Loucy (cell line): ENCODE data around the gene LHFPL5.

Source experiments
- H2AFZ ChIP-seq: fragments of 200-600 bp; sonication (generic); 2 replicates; pipeline ENCODE4 v1.6.0; 2016; ENCODE audit warnings: antibody characterized with exemption, mild to moderate bottlenecking, low read length, moderate library complexity
- H3F3A ChIP-seq: fragments of 200-600 bp; 2 replicates; pipeline ENCODE4 v1.6.0; 2016; ENCODE audit warnings: antibody characterized with exemption, low read depth, mild to moderate bottlenecking
- H3K27me3 ChIP-seq: fragments of 200-600 bp; sonication (generic); 2 replicates; pipeline ENCODE4 v1.6.1; 2014; ENCODE audit warnings: low read length, mild to moderate bottlenecking; ENCODE audit not compliant: insufficient read depth, poor library complexity, severe bottlenecking
- H3K36me3 ChIP-seq: fragments of 200-600 bp; sonication (generic); 2 replicates; pipeline ENCODE4 v1.6.1; 2016; ENCODE audit warnings: low read length; ENCODE audit not compliant: insufficient read depth
- H3K4me1 ChIP-seq: fragments of 200-600 bp; sonication (generic); 2 replicates; pipeline ENCODE4 v1.5.1; 2014; ENCODE audit warnings: low read length, mild to moderate bottlenecking; ENCODE audit not compliant: insufficient read depth, poor library complexity, severe bottlenecking
- H3K4me2 ChIP-seq: fragments of 200-600 bp; sonication (generic); 2 replicates; pipeline ENCODE4 v1.6.0; 2014; ENCODE audit warnings: antibody characterized with exemption, low read length, low read depth, mild to moderate bottlenecking; ENCODE audit not compliant: poor library complexity, severe bottlenecking
- H3K4me3 ChIP-seq: fragments of 200-600 bp; sonication (generic); 2 replicates; pipeline ENCODE4 v1.5.1; 2014; ENCODE audit warnings: low read length, mild to moderate bottlenecking, mixed read lengths; ENCODE audit not compliant: poor library complexity, severe bottlenecking
- H3K79me2 ChIP-seq: fragments of 200-600 bp; sonication (generic); 2 replicates; pipeline ENCODE4 v1.6.1; 2014; ENCODE audit warnings: low read length; ENCODE audit not compliant: insufficient read depth
- H3K9ac ChIP-seq: fragments of 200-600 bp; sonication (generic); 2 replicates; pipeline ENCODE4 v1.6.0; 2014; ENCODE audit warnings: mild to moderate bottlenecking, low read depth, low read length, moderate library complexity; ENCODE audit not compliant: poor library complexity, severe bottlenecking
- H3K9me2 ChIP-seq: fragments of 200-600 bp; sonication (generic); replicated peaks from 2 replicates; pipeline ENCODE4 v1.6.1; 2016; ENCODE audit warnings: low read depth, low read length, mixed read lengths
- H3K9me3 ChIP-seq: fragments of 200-600 bp; sonication (generic); 2 replicates; pipeline ENCODE4 v1.6.1; 2014; ENCODE audit warnings: mild to moderate bottlenecking, antibody characterized with exemption, low read length, low read depth; ENCODE audit not compliant: insufficient read depth
- H4K20me1 ChIP-seq: fragments of 200-600 bp; sonication (generic); 2 replicates; pipeline ENCODE4 v1.6.0; 2014; ENCODE audit warnings: antibody characterized with exemption, low read length, mild to moderate bottlenecking; ENCODE audit not compliant: insufficient read depth, poor library complexity, severe bottlenecking
- EZH2phosphoT487 ChIP-seq: fragments of 200-600 bp; IDR thresholded peaks from 2 replicates; pipeline ENCODE4 v1.6.1; 2018; ENCODE audit warnings: antibody characterized with exemption, mild to moderate bottlenecking, moderate library complexity, borderline replicate concordance
- TF ChIP-seq, protein P1 (sequence below): fragments of 200-600 bp; sonication (generic); conservative IDR thresholded peaks from 2 replicates; pipeline ENCODE4 v1.5.1; 2014; ENCODE audit warnings: mild to moderate bottlenecking, antibody characterized with exemption, low read length

LHFPL5 gene

GRCh38 chr6:35774116-35774794 is 30.9 kb upstream of the LHFPL5 start:
- H3K9me2 ChIP-seq, result no peaks in the 10 kb centered on the region
- H3K79me2 ChIP-seq, result no peaks in the 10 kb centered on the region
- H3K9me3 ChIP-seq, result no peaks in the 10 kb centered on the region
- no peak overlapping the region for H3K4me3 ChIP-seq
- no peaks in the 10 kb centered on the region for H3K27me3 ChIP-seq
- H3F3A ChIP-seq, result no peaks in the 10 kb centered on the region
- no peak overlapping the region for H2AFZ ChIP-seq
- H4K20me1 ChIP-seq, result no peaks in the 10 kb centered on the region
- no peaks in the 10 kb centered on the region for H3K36me3 ChIP-seq
- no peak overlapping the region for H3K4me2 ChIP-seq
- H3K9ac ChIP-seq, result no peak overlapping the region
- H3K4me1 ChIP-seq, result peaks cover 9% of the 10 kb centered on the region
- TF ChIP-seq, protein P1, sequence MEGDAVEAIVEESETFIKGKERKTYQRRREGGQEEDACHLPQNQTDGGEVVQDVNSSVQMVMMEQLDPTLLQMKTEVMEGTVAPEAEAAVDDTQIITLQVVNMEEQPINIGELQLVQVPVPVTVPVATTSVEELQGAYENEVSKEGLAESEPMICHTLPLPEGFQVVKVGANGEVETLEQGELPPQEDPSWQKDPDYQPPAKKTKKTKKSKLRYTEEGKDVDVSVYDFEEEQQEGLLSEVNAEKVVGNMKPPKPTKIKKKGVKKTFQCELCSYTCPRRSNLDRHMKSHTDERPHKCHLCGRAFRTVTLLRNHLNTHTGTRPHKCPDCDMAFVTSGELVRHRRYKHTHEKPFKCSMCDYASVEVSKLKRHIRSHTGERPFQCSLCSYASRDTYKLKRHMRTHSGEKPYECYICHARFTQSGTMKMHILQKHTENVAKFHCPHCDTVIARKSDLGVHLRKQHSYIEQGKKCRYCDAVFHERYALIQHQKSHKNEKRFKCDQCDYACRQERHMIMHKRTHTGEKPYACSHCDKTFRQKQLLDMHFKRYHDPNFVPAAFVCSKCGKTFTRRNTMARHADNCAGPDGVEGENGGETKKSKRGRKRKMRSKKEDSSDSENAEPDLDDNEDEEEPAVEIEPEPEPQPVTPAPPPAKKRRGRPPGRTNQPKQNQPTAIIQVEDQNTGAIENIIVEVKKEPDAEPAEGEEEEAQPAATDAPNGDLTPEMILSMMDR, result no peak
- TF ChIP-seq EZH2phosphoT487, result no peak

DNA sequence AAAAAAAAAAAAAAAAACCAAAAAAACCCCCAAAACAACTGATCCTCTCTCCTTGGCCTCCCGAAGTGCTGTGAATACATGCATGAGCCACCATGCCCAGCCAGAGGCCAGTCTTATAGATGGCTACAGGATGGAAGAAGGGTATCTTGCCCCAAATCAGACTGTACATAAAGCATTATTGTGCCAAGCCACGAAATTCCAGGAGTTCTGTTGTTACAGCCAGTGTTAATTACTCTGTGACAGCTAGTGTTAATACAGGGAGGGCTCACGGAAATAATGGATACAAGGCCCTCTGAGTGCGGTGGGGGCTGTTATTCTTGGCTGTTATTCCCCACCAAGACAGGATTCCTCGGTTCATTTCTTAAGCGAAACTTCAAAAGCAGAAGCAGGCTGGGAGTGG is 30.1 kb upstream of the LHFPL5 start:
- no peaks in the 10 kb centered on the region for H3K27me3 ChIP-seq
- H3F3A ChIP-seq, result no peaks in the 10 kb centered on the region
- H4K20me1 ChIP-seq, result no peaks in the 10 kb centered on the region
- H3K4me1 ChIP-seq, result peaks cover 9% of the 10 kb centered on the region
- no peak for TF ChIP-seq EZH2phosphoT487
- TF ChIP-seq, protein P1, result no peak
- no peaks in the 10 kb centered on the region for H3K79me2 ChIP-seq
- H3K9me2 ChIP-seq, result no peaks in the 10 kb centered on the region
- H3K4me2 ChIP-seq, result no peak overlapping the region
- H3K9me3 ChIP-seq, result no peaks in the 10 kb centered on the region
- no peak overlapping the region for H2AFZ ChIP-seq
- H3K9ac ChIP-seq, result no peak overlapping the region
- H3K36me3 ChIP-seq, result no peaks in the 10 kb centered on the region
- no peak overlapping the region for H3K4me3 ChIP-seq

- Histone ChIP-seq H3K4me2 (peak within 1 kb of the TSS; percentile 59), H3K4me3 (peak within 1 kb of the TSS; percentile 64), H2AFZ (peak within 1 kb of the TSS; percentile 83)
These were observed 28.6 kb upstream of the LHFPL5 start, which contains the start of gene CLPSL2 for GRCh38 chr6:35776364-35777215. CLPSL2 (plus strand) TSS chr6:35776598; CDS start chr6:35776619, 21 bp downstream.

More at GRCh38 chr6:35776364-35777215, 28.6 kb upstream of the LHFPL5 start, which contains the start of gene CLPSL2:
- H3K9ac ChIP-seq, result no peak within 1 kb of the TSS
- no peaks in the 10 kb centered on the region for H3K36me3 ChIP-seq
- H3F3A ChIP-seq, result no peaks in the 10 kb centered on the region
- H3K4me1 ChIP-seq, result no peaks in the 10 kb centered on the region
- no peaks in the 10 kb centered on the region for H4K20me1 ChIP-seq
- TF ChIP-seq, protein P1, result no peak
- TF ChIP-seq EZH2phosphoT487, result no peak
- no peaks in the 10 kb centered on the region for H3K27me3 ChIP-seq
- H3K9me3 ChIP-seq, result no peaks in the 10 kb centered on the region
- H3K9me2 ChIP-seq, result no peaks in the 10 kb centered on the region
- H3K79me2 ChIP-seq, result no peaks in the 10 kb centered on the region
